Thoracic aorta (tissue), 2 donors: ENCODE results near the gene FBXO10. TPM values are rescaled to one million over a fixed set of nuclear protein-coding genes. Genes with fewer than 3 reads are reported as not detected.

Source experiments
- ATAC-seq: fragments of 150-250 bp; one replicate; pipeline ENCODE4 v1.8.0; 2017; ENCODE audit warnings: low read depth; ENCODE audit not compliant: insufficient number of reproducible peaks, low FRiP score
- DNase-seq: peaks from one replicate; pipeline ENCODE4 v3.0.0-alpha.2; 2020; ENCODE audit warnings: low spot score
- H3K27ac ChIP-seq, 2 donors: fragments of 200-600 bp; sonication (generic); 1 replicate in 1 of 2; 2 replicates in 1 of 2; pipeline ENCODE4 v1.5.1; 2016; ENCODE audit warnings: mild to moderate bottlenecking in 2 of 2, moderate library complexity in 2 of 2
- H3K27me3 ChIP-seq: fragments of 200-600 bp; sonication (generic); replicated peaks from 2 replicates; pipeline ENCODE4 v1.6.0; 2016; ENCODE audit warnings: mild to moderate bottlenecking; ENCODE audit not compliant: insufficient read depth
- H3K36me3 ChIP-seq: fragments of 200-600 bp; sonication (generic); one replicate; pipeline ENCODE4 v1.5.1; 2016
- H3K4me1 ChIP-seq, 2 donors: fragments of 200-600 bp; sonication (generic); 1 replicate in 1 of 2; 2 replicates in 1 of 2; pipeline versions ENCODE4 v1.5.1 to v1.6.0; 2016; ENCODE audit warnings: low read depth in 2 of 2, mild to moderate bottlenecking in 1 of 2; ENCODE audit not compliant: control insufficient read depth in 1 of 2
- H3K4me3 ChIP-seq: fragments of 200-600 bp; sonication (generic); 2 replicates; pipeline ENCODE4 v1.5.1; 2016; ENCODE audit warnings: mild to moderate bottlenecking
- H3K9me3 ChIP-seq: fragments of 200-600 bp; sonication (generic); 2 replicates; pipeline ENCODE4 v1.5.1; 2016
- total RNA-seq, 2 donors: library from RNA; depleted of rRNA; stranded (reverse); fragments of >200 nt; gene quantifications; one replicate each; pipeline versions ENCODE4 v1.1.0 to v1.2.3, GENCODE V29; 2016
- TF ChIP-seq, protein P1 (sequence below): fragments of 200-600 bp; sonication (generic); IDR thresholded peaks from one replicate; pipeline ENCODE4 v1.5.1; 2019; ENCODE audit warnings: antibody characterized with exemption

The FBXO10 gene
- total RNA-seq, 2 donors from 2014 or later, result 6.9 to 20.7 TPM

DNA sequence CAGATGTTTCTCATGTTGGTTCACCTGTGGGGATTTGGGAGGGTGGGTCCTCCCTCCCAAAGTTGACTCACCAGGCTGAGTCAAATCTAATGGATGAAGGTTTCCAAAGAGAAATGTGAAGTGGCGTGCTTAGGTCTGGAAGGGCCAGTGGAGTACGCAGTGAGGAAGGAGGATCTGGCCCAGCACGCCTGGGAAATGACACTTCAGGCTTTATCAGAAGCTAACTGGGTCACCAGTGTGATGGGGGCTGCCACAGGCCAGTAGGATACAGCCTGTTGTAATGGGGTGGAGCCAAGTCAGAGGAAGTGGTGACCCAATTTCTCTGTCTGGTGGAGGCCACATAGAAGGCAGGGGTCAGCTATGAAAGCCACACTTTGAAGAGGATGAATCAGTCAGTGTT is 72.4 kb downstream of the FBXO10 start:
- H3K36me3 ChIP-seq, result peaks cover 31% of the 10 kb centered on the region
- no peak for DNase-seq

DNA sequence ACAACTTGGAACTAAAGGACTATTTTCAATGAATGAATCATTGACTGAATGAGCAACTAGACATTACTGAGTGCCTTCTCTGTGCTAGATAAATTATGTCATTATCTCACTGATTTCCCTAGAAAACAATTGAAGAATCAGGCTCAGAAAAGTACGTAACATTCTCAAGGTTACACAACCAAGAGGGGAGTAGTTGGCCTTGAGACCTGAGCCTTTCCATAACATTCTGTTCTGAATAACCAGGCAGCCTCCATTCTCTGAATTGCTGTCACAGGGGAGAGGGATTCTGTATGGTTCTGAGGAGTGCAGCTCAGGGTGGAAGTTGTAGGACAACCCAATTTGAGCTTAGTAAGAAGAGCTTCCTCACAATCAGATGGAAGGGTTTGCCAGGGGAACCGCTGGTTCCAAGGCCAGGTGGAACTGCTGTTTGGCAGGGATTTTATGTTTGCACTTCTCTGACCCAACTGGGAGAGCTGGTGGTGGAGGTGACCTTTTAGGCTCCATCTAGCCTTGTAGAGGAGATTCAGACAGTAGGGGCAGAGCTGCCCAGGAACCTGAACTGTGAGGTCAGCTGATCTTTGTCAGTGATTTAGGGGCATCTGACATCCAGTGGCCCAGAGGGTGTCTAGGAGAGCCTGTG is 74.1 kb downstream of the FBXO10 start:
- TF ChIP-seq, protein P1, sequence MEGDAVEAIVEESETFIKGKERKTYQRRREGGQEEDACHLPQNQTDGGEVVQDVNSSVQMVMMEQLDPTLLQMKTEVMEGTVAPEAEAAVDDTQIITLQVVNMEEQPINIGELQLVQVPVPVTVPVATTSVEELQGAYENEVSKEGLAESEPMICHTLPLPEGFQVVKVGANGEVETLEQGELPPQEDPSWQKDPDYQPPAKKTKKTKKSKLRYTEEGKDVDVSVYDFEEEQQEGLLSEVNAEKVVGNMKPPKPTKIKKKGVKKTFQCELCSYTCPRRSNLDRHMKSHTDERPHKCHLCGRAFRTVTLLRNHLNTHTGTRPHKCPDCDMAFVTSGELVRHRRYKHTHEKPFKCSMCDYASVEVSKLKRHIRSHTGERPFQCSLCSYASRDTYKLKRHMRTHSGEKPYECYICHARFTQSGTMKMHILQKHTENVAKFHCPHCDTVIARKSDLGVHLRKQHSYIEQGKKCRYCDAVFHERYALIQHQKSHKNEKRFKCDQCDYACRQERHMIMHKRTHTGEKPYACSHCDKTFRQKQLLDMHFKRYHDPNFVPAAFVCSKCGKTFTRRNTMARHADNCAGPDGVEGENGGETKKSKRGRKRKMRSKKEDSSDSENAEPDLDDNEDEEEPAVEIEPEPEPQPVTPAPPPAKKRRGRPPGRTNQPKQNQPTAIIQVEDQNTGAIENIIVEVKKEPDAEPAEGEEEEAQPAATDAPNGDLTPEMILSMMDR, result no peak
- no peak for DNase-seq
- Histone ChIP-seq H3K36me3 (peaks cover 37% of the 10 kb centered on the region), H3K27me3 (no peaks in the 10 kb centered on the region), H3K4me1 (no peaks in the 10 kb centered on the region), H3K4me3 (no peak overlapping the region), H3K9me3 (no peaks in the 10 kb centered on the region), H3K27ac (no peak overlapping the region)
- no peak for ATAC-seq

More for the DNA sequence above, 72.4 kb downstream of the FBXO10 start:
- Histone ChIP-seq H3K4me1 (no peaks in the 10 kb centered on the region), H3K4me3 (no peak overlapping the region), H3K9me3 (no peaks in the 10 kb centered on the region), H3K27me3 (no peaks in the 10 kb centered on the region), H3K27ac (no peak overlapping the region)
- TF ChIP-seq, protein P1, result no peak
- no peak for ATAC-seq

DNA sequence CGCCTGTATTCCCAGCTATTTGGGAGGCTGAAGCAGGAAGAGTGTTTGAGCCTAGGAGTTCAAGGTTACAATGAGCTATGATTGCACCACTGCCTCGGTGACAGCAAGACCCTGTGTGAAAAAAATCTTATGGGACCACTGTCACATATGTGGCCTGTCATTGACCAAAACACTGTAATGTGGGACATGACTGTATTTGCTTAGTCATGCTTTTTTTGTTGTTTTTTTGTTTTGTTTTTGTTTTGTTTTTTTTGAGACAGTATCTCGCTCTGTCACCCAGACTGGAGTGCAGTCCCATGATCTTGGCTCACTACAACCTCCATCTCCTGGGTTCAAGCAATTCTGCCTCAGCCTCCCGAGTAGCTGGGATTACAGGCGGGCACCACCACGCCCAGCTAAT is 76.9 kb downstream of the FBXO10 start:
- TF ChIP-seq, protein P1, result no peak
- H3K36me3 ChIP-seq, result peaks cover 37% of the 10 kb centered on the region
- no peaks in the 10 kb centered on the region for H3K27me3 ChIP-seq
- ATAC-seq (no peak), DNase-seq (no peak)
- H3K27ac ChIP-seq, result no peak overlapping the region
- peaks cover 5 to 18% of the 10 kb centered on the region in 2 donors for H3K4me1 ChIP-seq
- no peak overlapping the region for H3K4me3 ChIP-seq
- no peaks in the 10 kb centered on the region for H3K9me3 ChIP-seq

DNA sequence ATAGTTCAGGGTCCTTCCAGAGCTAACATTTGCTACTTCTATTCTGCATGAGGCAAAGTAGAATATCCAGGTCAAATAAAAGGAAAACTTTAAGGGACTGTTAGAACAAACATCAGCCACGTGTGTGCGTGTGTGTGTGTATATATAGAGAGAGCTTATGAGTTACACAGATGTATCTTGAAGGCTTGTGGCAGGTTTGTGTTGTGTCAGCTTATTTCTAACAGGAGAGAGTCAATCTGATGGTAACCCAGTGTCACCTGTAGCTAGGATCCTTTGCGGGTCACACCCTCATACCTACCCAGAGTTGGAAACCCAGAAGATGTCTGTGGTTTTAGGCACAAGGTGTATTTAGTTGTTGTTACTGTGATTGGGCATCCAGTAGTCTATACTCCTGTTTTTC is 77.7 kb downstream of the FBXO10 start:
- H3K36me3 ChIP-seq, result peaks cover 41% of the 10 kb centered on the region
- peaks cover 5 to 18% of the 10 kb centered on the region in 2 donors for H3K4me1 ChIP-seq
- TF ChIP-seq, protein P1, result no peak
- H3K27me3 ChIP-seq, result no peaks in the 10 kb centered on the region
- no peaks in the 10 kb centered on the region for H3K9me3 ChIP-seq
- ATAC-seq (no peak), DNase-seq (no peak)
- H3K27ac ChIP-seq, result no peak overlapping the region
- no peak overlapping the region for H3K4me3 ChIP-seq

DNA sequence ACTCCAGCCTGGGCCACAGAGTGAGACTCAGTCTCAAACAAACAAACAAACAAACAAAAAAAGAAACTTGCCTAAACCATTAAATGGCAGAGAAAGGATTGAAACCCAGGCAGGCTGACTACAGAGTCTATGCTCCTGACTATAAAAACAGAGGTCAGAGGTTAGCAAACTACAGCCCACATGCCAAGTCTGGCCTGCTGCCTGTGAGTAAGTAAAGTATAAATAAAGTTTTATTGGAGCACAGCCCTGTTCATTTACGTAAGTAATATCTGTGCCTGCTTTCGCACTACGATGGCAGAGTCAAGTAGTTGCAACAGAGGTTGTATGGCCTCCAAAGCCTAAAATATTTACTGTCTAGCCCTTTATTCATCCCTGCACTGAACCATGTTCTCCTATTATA is 78.9 kb downstream of the FBXO10 start:
- peaks cover 5 to 18% of the 10 kb centered on the region in 2 donors for H3K4me1 ChIP-seq
- no peak for ATAC-seq
- no peaks in the 10 kb centered on the region for H3K27me3 ChIP-seq
- peaks cover 36% of the 10 kb centered on the region for H3K36me3 ChIP-seq
- H3K27ac ChIP-seq, result no peak overlapping the region
- no peak overlapping the region for H3K4me3 ChIP-seq
- H3K9me3 ChIP-seq, result no peaks in the 10 kb centered on the region
- DNase-seq, result no peak
- TF ChIP-seq, protein P1, result no peak
